ENCODE measurements around the gene FHIP1A.

- TF ChIP-seq POLR2AphosphoS5 (IDR thresholded peaks at IDR 0.05) (no peak), CTCF (IDR thresholded peaks at IDR 0.05) (no peak)
These were observed 7.2 kb upstream of the FHIP1A start for GRCh38 chr4:151401739-151402138.

Data from prostate gland (tissue), 2 donors.